T-helper 22 cell (primary cell): Measurements from ENCODE around the gene CASTOR1.

Experiments used
- DNase-seq: peaks from one replicate; pipeline ENCODE4 v3.0.0-alpha.2; 2020; ENCODE audit warnings: low read depth

CASTOR1 gene

GRCh38 chr22:30284172-30284571, 5.1 kb downstream of the CASTOR1 start:
- DNase-seq, result no peak

GRCh38 chr22:30283342-30283741, 6.0 kb downstream of the CASTOR1 start:
- no peak for DNase-seq

DNA sequence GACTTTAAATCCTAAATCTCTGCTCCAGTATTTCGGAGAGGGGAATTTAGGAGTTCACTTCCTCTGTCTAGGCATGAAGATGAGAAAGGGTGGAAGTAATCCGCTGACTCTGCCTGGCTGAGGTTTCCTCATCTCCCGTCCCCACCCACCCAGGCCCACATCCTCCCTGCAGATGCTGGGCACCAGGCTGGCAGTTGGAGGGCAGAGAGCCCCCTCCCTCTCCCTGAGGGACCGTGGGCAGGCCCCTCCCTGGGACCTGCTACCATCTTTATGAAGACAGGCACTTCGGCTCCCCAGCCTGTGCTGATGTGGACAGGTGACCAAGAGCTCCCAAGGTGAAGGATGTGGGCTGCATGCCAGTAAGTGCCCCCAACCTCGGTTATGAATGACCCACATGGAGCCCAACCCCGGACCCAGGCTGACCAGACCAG, 6.7 kb downstream of the CASTOR1 start:
- no peak for DNase-seq

DNA sequence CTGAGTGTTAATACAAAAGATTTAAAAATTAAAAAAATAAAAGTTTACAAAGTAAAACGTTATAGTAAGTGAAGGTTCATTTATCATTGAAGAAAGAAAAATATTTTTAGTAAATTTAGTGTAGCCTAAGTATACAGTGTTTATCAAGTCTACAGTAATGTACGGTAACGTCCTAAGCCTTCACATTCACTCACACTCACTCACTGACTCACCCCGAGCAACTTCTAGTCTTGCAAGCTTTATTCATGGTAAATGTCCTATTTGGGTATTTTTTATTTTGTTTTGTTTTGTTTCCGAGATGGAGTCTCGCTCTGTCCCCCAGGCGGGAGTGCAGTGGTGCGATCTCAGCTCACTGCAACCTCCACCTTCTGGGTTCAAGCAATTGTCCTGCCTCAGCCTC, 8.8 kb downstream of the CASTOR1 start:
- DNase-seq, result no peak

- no peak for DNase-seq
These were observed 9.4 kb downstream of the CASTOR1 start for GRCh38 chr22:30279932-30280331.

- no peak for DNase-seq
These were observed 10.1 kb downstream of the CASTOR1 start for GRCh38 chr22:30279046-30279788.

DNA sequence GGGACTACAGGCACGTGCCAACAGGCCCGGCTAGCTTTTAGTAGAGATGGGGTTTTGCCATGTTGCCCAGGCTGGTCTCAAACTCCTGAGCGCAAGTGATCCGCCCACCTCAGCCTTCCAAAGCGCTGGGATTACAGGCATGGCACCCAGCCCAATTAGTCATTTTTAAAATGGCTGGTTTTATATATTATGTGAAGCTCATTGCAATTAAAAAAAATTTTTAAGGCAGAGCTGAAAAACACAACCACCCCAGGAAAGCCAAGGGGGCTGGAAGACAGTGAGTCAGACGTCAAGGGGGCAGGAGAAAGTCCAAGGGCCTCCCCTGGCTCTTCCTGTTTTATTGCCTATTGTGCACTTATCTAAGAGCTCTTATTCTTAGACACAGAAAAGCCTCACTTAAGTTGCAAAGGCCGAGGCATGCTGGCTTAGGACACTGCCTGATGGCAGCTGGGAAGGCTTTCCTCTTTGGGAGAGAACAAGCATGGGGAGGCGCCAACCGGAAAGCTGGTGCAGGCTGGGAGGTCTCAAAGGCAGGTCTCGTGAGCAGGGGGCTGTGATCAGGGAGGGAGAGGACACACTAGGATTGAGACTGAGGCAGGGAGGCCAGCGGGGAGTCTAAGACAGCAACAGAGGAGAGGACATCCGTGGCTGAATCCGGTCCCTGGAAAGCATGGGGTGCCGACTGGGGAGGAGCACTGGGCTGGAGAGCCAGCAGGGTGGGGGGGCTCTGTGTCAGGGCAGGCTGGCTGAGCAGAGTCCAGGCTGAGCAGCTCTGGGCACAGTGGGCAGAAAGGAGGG, 11.6 kb downstream of the CASTOR1 start:
- DNase-seq, result no peak

GRCh38 chr22:30276039-30276438, 13.3 kb downstream of the CASTOR1 start:
- DNase-seq, result no peak

GRCh38 chr22:30275625-30276024, 13.7 kb downstream of the CASTOR1 start:
- DNase-seq, result no peak

- DNase-seq, result no peak
These were observed 14.9 kb downstream of the CASTOR1 start for GRCh38 chr22:30274437-30274812.

- no peak for DNase-seq
These were observed 15.4 kb downstream of the CASTOR1 start for GRCh38 chr22:30273711-30274436.

DNA sequence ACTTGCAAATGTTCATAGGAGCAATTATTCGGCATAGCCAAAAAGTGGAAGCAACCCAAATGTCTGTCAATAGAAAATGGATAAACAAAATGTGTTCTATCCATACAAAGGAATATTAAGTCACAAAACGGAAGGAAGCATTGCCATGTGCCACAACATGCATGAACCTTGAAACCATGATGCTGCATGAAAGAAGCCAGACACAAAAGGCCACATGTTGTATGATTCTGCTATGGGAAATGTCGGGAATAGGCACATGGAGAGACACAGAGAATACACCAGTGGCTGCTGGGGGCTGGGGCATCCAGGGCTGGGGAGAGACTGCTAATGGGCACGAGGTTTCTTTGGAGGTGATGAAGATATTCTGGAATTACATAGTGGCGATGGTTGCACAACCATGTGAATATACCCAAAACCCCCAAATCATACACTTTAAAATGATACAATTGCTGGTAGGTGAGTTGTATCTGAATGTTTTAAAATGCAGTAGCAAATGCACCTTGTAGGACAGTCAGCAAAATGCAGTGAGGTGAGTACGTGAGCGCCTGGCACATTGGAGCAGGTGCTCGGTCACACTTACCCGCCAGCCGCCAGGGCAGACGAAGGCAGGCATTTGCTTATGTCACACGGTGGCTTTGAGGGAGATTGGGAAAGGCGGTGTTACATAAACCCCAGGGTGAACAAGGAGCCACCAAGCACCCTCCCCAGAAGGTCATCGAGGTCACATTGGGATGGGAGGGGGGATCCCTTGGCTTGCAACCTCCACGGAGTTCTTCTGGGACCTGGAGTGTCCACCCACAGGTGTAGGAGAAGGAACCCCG, 16.3 kb downstream of the CASTOR1 start:
- DNase-seq, result no peak

DNA sequence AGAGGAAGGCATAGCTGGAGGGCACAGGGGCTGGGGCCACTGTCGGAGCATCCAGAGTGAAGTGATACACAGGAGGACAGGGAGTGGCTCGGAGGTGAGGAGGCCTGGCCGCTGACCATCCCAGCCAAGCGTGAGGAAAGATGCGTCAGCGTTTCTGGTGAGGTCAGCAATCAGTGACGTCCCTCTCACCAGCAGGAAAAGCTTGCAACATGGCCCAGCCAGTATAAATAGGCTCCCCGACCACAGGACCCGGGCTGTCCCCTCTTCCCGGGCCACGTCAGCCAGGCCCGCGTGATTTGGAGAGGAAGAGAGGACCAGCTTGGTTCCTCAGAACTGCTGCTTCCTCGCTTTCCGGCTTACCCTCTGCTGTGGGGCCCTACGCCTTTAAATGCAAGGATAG, 18.5 kb downstream of the CASTOR1 start:
- no peak for DNase-seq

DNA sequence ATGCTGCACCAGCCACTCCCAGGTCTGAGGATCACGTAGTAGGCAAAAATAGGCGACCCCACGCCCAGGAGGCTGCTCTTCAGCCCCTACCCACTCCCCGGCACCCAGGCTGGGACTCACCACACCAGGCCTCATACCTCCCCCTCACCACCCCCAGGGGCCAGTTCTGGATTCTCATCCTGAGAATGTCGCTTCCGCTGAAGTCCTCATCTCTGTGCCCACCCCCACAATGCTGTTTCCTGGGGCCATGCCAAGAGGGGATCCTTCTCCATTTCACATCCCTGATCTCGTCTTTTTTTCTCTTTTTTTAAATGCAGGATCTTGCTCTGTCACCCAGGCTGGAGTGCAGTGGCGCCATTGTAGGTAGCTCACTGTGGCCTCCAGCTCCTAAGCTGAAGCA, 21.0 kb downstream of the CASTOR1 start:
- DNase-seq, result no peak

- DNase-seq, result peak; percentile 39
These were observed 21.7 kb downstream of the CASTOR1 start for GRCh38 chr22:30267382-30268302.

DNA sequence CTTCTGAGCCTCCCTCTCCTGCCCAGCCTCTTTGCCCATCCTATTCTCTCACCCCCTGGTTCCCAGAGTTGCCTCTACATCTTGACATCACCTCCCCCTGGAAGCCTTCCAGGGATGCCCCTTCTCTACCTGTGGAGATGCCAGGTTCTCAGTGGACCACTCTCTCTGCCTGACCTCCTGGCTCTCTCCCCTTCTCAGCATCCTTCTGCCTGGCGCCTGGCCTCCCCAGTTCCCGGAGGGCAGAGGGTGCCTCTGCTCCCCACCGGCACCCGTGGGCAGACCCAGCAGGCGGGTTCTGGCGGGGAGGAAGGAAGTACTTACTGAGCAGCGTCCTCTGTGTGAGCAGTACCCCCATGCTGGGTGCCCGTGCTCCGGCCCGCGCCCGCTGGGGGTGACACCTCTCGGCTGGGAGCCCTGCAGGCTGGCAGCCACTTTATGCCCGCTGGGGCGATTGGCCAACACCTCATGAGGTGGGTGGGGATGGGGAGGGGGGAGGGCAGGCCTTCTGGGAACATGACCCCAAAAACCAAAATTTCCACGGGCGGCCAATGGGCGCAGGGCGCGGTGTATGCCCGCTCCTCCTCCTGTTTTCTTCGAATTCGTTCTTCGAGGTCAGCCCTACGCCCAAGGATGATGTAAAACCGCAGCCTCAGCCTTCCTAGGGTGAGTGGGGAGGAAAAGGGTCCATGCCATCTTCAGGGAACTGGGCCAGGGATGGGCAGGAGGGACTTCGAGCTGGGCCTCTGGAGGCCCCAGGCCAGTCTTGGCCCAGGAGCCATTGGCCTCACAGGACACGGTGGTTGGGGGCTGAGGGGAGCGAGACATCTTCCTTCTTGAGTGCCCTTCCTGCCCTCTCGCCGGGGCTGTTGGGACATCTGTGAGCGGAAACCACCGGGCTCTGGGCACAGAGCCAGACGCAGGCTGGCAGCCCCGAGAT, 22.6 kb downstream of the CASTOR1 start, which contains the start of gene OSM:
OSM (minus strand) TSS at position 407 of the 937 bp plus-strand sequence; CDS start at position 355, 52 bp downstream.
- DNase-seq, result peak; percentile 54

- DNase-seq, result peak; percentile 78
These were observed 23.4 kb downstream of the CASTOR1 start for GRCh38 chr22:30265823-30266444.

- DNase-seq, result no peak
These were observed 24.1 kb downstream of the CASTOR1 start for GRCh38 chr22:30265131-30265720.

DNA sequence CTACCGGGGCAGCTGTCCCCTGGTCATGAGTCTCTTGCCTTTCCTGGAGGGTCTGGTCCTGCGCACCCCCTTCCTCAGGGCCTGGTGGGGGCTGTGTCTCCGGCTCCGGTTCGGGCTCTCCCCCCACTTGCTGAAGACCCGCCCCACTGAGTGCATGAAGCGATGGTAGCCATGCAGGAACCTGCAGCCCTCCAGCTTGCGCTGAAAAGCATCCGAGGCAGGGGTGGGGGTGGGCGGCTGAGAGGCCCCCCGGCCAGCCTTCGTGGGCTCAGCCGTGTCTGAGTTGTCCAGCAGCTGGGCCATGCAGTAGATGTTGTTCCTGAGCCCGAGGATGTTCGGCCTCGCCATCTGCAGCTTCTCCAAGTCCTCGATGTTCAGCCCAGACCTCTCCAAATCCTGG, 25.4 kb downstream of the CASTOR1 start:
- no peak for DNase-seq
